Uterus (tissue), 4 donors: ENCODE results near the gene TGM2. TPM values are rescaled to one million over a fixed set of nuclear protein-coding genes. Genes with fewer than 3 reads are reported as not detected.

Experiments used
- DNase-seq, 2 donors: peaks; one replicate each; pipeline ENCODE4 v3.0.0-alpha.2; 2019 to 2020
- H3K27ac ChIP-seq, 2 donors: fragments of 200-600 bp; sonication (generic); 1 replicate in 1 of 2; 2 replicates in 1 of 2; pipeline ENCODE4 v1.5.1; 2016 to 2018
- H3K27me3 ChIP-seq, 2 donors: fragments of 200-600 bp; sonication (generic); one replicate each; pipeline ENCODE4 v1.5.1; 2018 to 2019; ENCODE audit warnings: control low read depth in 1 of 2
- H3K36me3 ChIP-seq, 2 donors: fragments of 200-600 bp; sonication (generic); one replicate each; pipeline ENCODE4 v1.5.1; 2019; ENCODE audit warnings: control low read depth in 1 of 2
- H3K4me1 ChIP-seq, 2 donors: fragments of 200-600 bp; sonication (generic); one replicate each; pipeline ENCODE4 v1.5.1; 2018 to 2019; ENCODE audit warnings: control low read depth in 1 of 2
- H3K4me3 ChIP-seq, 2 donors: fragments of 200-600 bp; sonication (generic); 1 replicate in 1 of 2; 2 replicates in 1 of 2; pipeline ENCODE4 v1.5.1; 2018 to 2019; ENCODE audit warnings: mild to moderate bottlenecking in 1 of 2
- H3K9me3 ChIP-seq, 2 donors: fragments of 200-600 bp; sonication (generic); one replicate each; pipeline ENCODE4 v1.5.1; 2019; ENCODE audit warnings: control low read depth in 1 of 2
- CTCF ChIP-seq, 4 experiments: fragments of 200-600 bp in 2 of 4; fragments of 450-650 bp in 2 of 4; sonication (generic) in 2 of 4; IDR thresholded peaks; one replicate each; pipeline ENCODE4 v1.5.1; 2016 to 2019; ENCODE audit warnings: antibody characterized with exemption in 4 of 4, mild to moderate bottlenecking in 2 of 4, moderate library complexity in 1 of 4
- POLR2A ChIP-seq, 2 donors: fragments of 450-650 bp; IDR thresholded peaks; one replicate each; pipeline ENCODE4 v1.6.1; 2016; ENCODE audit warnings: antibody characterized with exemption in 2 of 2, mild to moderate bottlenecking in 1 of 2, moderate library complexity in 1 of 2
- intact Hi-C: fragments of 100-400 bp; cut with DNase I; formaldehyde crosslinking; loops from one replicate; pipeline ENCODE4 v1.15.1; 2023; ENCODE audit warnings: low total_unique reads
- total RNA-seq, 4 donors: library from RNA; depleted of rRNA in 3 of 4; stranded (reverse); fragments of >200 nt in 3 of 4; gene quantifications; one replicate each; pipeline versions ENCODE4 v1.1.0 to v1.2.4, GENCODE V29; 2014 to 2023
- donor health status: DM: yes; HTN: yes; CAD: no.

TGM2 gene
- total RNA-seq, 4 donors from 2014 or later = 136 to 639 (median 209) TPM

DNA sequence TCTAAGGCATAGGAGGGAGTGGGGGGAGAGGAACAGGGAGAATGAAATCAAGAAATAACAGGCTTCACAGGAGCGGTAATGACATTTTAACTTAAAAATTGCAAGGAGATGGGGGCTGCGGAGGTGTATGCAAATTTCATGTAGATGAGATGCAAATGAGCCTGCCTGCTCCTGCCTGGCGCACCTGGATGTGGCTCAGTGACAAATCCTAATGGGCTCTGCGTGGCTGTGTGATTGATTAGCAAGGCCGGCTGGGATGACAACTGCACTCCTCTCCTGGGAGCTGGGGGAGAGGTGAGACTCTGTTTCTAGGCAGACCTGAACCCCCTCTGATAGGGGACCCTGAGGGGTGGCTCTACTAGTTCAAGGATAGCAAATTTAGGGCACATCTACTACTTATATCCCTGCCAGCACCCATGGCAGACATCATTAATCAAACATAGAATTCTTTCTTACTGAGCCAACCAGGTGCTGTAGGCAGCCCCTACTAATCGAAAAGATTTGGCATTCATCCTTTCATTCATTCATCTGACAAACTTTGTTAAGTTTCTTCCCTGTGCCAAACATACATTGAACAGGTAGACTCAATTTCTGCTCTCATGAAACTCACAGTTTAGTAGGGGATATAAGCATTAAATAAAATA is 38.4 kb upstream of the TGM2 start:
- Histone ChIP-seq H3K4me1 (no peaks in the 10 kb centered on the region), H3K36me3 (no peaks in the 10 kb centered on the region), H3K27me3 (no peaks in the 10 kb centered on the region), H3K9me3 (no peaks in the 10 kb centered on the region), H3K27ac (no peak overlapping the region), H3K4me3 (no peak overlapping the region)
- intact Hi-C loops = no loop called here
- no peak for DNase-seq
- no peak for TF ChIP-seq POLR2A (IDR thresholded peaks at IDR 0.05)
- TF ChIP-seq CTCF (IDR thresholded peaks at IDR 0.05) = no peak

DNA sequence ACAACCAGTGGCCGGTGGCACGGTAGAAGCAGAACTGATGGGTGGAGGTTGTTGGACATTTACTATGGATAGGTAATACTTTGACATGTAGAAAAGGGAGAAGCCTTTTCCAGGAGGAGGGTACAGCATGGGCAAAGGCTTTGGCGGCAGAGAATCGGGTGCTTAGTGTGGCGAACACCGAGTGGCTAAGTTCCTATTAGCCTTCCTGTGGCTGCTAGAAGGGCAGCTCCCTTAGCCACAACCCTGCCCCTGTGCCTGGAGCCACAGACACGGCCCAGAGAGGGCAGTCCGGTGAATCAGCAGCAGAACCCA is 37.9 kb upstream of the TGM2 start:
- no peak overlapping the region for H3K27ac ChIP-seq
- no peak overlapping the region for H3K4me3 ChIP-seq
- TF ChIP-seq CTCF (IDR thresholded peaks at IDR 0.05) (no peak), POLR2A (IDR thresholded peaks at IDR 0.05) (no peak)
- DNase-seq = no peak
- H3K27me3 ChIP-seq = no peaks in the 10 kb centered on the region
- intact Hi-C loops = no loop called here
- no peaks in the 10 kb centered on the region for H3K4me1 ChIP-seq
- H3K36me3 ChIP-seq = no peaks in the 10 kb centered on the region
- no peaks in the 10 kb centered on the region for H3K9me3 ChIP-seq

DNA sequence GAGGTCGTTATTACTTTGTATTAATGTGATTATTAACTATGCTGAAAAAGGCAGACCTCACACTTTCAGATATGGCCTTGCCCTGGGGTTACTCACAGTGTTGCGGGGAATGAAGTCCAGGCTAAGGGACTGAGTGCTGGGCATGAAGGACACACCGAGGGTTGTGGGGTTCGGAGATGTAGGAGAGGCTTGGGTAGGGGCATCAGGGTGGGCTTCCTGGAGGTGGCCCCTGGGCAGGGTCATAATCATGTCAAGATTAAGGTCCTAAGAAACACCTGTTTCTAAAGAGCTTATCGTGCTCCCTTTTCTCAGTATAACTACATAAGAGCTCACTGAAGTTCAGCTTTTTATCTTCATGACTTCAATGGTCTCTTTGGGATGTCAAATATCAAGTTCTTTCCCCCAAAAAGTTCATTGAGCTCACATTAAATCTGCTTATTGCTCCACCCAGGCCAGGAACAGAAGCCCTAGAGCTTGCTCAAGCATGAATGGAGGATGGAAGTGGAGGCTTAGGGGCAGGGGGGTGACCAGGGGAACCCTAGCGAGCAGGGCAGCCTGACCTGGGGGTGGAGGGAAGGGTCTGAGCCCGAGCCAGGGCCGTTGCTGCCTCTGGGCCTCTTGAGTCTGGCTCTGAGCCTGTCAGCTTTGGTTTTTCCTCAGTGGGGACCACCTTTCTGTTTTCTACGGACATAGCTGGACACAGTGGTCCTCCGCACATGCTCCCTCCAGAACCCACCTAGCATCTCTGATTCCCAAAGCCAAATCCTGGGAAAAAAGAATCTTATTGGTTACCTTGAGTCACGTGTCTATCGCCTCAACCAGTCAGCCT is 37.3 kb upstream of the TGM2 start:
- no peak for DNase-seq
- Histone ChIP-seq H3K4me1 (no peaks in the 10 kb centered on the region), H3K27ac (no peak overlapping the region), H3K36me3 (no peaks in the 10 kb centered on the region), H3K9me3 (no peaks in the 10 kb centered on the region), H3K27me3 (no peaks in the 10 kb centered on the region), H3K4me3 (no peak overlapping the region)
- TF ChIP-seq POLR2A (IDR thresholded peaks at IDR 0.05) (no peak), CTCF (IDR thresholded peaks at IDR 0.05) (no peak)
- intact Hi-C loops = no loop called here

- no peaks in the 10 kb centered on the region for H3K4me1 ChIP-seq
Observed at GRCh38 chr20:38201356-38201755, 36.3 kb upstream of the TGM2 start.

More at GRCh38 chr20:38201356-38201755, 36.3 kb upstream of the TGM2 start:
- DNase-seq = no peak
- TF ChIP-seq CTCF (IDR thresholded peaks at IDR 0.05) = no peak
- no peak for TF ChIP-seq POLR2A (IDR thresholded peaks at IDR 0.05)
- H3K9me3 ChIP-seq = no peaks in the 10 kb centered on the region
- H3K27ac ChIP-seq = no peak overlapping the region
- no peak overlapping the region for H3K4me3 ChIP-seq
- intact Hi-C loops = no loop called here
- no peaks in the 10 kb centered on the region for H3K36me3 ChIP-seq
- no peaks in the 10 kb centered on the region for H3K27me3 ChIP-seq
